ENCODE results near the gene IRAK1.

IRAK1 gene

GRCh38 chrX:153963546-153963945, 56.2 kb downstream of the IRAK1 start:
- DNase-seq (ENCODE audit: low read depth): no peak
- TF ChIP-seq CTCF (IDR thresholded peaks at IDR 0.05; ENCODE audit: low read length, missing control alignments): no peak
- H3K4me3 ChIP-seq (replicated peaks; ENCODE audit: low read depth, low read length): no peak overlapping the region

GRCh38 chrX:153961292-153961691, 58.4 kb downstream of the IRAK1 start:
- no peak for TF ChIP-seq CTCF (IDR thresholded peaks at IDR 0.05; ENCODE audit: low read length, missing control alignments)
- no peak overlapping the region for H3K4me3 ChIP-seq (replicated peaks; ENCODE audit: low read depth, low read length)
- no peak for DNase-seq (ENCODE audit: low read depth)

- no peak for DNase-seq (ENCODE audit: low read depth)
- TF ChIP-seq CTCF (IDR thresholded peaks at IDR 0.05; ENCODE audit: low read length, missing control alignments): no peak
- H3K4me3 ChIP-seq (replicated peaks; ENCODE audit: low read depth, low read length): no peak overlapping the region
Observed at GRCh38 chrX:153960786-153961185, 58.9 kb downstream of the IRAK1 start.

All from fibroblast of pulmonary artery (primary cell).